Myometrial cell (primary cell): Measurements from ENCODE around the gene TRIM49C. TPM values are rescaled to one million over a fixed set of nuclear protein-coding genes. Genes with fewer than 3 reads are reported as not detected.

Experiments
- total RNA-seq: library from RNA; depleted of rRNA; stranded (reverse); fragments of >200 nt; gene quantifications from 2 replicates; pipeline ENCODE4 v1.2.3, GENCODE V29; 2015

TRIM49C gene, protein sequence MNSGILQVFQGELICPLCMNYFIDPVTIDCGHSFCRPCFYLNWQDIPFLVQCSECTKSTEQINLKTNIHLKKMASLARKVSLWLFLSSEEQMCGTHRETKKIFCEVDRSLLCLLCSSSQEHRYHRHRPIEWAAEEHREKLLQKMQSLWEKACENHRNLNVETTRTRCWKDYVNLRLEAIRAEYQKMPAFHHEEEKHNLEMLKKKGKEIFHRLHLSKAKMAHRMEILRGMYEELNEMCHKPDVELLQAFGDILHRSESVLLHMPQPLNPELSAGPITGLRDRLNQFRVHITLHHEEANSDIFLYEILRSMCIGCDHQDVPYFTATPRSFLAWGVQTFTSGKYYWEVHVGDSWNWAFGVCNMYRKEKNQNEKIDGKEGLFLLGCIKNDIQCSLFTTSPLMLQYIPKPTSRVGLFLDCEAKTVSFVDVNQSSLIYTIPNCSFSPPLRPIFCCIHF
- not detected in 2 replicates for total RNA-seq

DNA sequence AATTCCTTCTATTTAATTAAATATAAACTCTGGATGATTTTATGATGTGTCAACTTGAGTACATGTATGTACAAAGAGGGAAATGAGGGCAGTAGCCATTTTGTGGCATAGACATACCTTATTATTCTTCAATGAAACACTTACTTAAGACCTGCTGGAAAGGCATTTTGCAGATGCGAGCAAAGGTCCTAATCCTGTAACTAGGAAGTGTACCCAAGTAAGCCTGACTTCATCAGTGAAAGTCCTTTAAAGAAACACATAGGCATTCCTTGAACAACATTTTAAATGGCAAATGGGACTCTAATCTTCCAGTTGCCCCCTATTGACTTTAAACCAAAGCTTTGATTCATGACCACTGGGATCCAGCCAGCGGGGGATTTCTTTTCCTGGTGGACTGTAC is at the start of gene TRIM49C:
TRIM49C (plus strand) TSS at position 301 of the 400 bp plus-strand sequence. CDS start 4,106 bp downstream, outside the sequence.

DNA sequence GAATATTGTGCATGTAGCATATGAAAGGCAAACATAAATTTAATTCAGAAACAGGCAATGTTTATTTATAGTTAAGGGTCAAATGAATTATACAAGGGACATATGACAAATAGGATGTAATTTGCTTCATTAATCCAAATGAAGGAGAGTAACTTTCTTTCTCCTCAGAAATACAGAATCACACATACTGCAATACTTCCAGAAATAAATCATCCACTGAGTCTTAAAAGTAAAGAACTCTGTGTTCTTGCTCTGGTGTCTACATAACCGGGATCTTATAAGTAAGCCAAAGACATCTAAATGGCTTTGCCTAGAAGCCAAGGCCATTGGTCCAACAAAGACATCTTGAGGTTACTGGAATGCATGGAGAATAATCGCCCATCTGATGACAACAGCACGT is 54.7 kb downstream of the TRIM49C start, which contains the start of gene UBTFL1:
UBTFL1 (plus strand) TSS at position 301 of the 400 bp plus-strand sequence; CDS start at position 301, 0 bp downstream.

Other genes starting within 250 kb of the TRIM49C start
- not detected in 2 replicates for gene TRIM49, start 222.5 kb upstream of the TRIM49C start, total RNA-seq
- not detected in 2 replicates for gene TRIM64B, start 152.6 kb upstream of the TRIM49C start, total RNA-seq
- gene TRIM49D1, start 108.9 kb upstream of the TRIM49C start, total RNA-seq = not detected in 2 replicates
- not detected in 2 replicates for gene TRIM49D2, start 107.0 kb upstream of the TRIM49C start, total RNA-seq
- not detected in 2 replicates for gene TRIM64, start 65.1 kb upstream of the TRIM49C start, total RNA-seq
- gene UBTFL1, start 54.8 kb downstream of the TRIM49C start, total RNA-seq = not detected in 2 replicates
- 0.18 and 0.58 TPM in 2 replicates for gene NAALAD2, start 103.6 kb downstream of the TRIM49C start, total RNA-seq
- gene CHORDC1, start 191.9 kb downstream of the TRIM49C start, total RNA-seq = 28.5 and 37.8 TPM in 2 replicates